Fibroblast of lung (primary cell): ENCODE measurements around the gene HRH3. TPM values are rescaled to one million over a fixed set of nuclear protein-coding genes. Genes with fewer than 3 reads are reported as not detected.

Experiments used
- DNase-seq, 2 donors: peaks; one replicate each; pipeline versions ENCODE4 v3.0.0 to v3.0.0-alpha.2; 2010; ENCODE audit warnings: low read depth in 2 of 2
- H2AFZ ChIP-seq: 2 replicates; pipeline ENCODE4 v1.5.1; 2012; ENCODE audit warnings: low read length, control low read depth, inconsistent platforms
- H3K27ac ChIP-seq: 2 replicates; pipeline ENCODE4 v1.5.1; 2011; ENCODE audit warnings: low read length, control low read depth; ENCODE audit not compliant: insufficient read depth
- H3K27me3 ChIP-seq: 2 replicates; pipeline ENCODE4 v1.5.1; 2011; ENCODE audit warnings: mild to moderate bottlenecking, low read length; ENCODE audit not compliant: control insufficient read depth, insufficient read depth
- H3K36me3 ChIP-seq: 2 replicates; pipeline ENCODE4 v1.5.1; 2011; ENCODE audit warnings: low read length; ENCODE audit not compliant: control insufficient read depth, insufficient read depth
- H3K4me1 ChIP-seq: 2 replicates; pipeline ENCODE4 v1.5.1; 2011; ENCODE audit warnings: low read length; ENCODE audit not compliant: control insufficient read depth, insufficient read depth; ENCODE audit errors: extremely low read depth
- H3K4me2 ChIP-seq: 2 replicates; pipeline ENCODE4 v1.5.1; 2011; ENCODE audit warnings: low read length, control low read depth; ENCODE audit not compliant: insufficient read depth; ENCODE audit errors: extremely low read depth
- H3K4me3 ChIP-seq, 4 experiments: fragments of 200-600 bp in 1 of 4; sonication (generic) in 1 of 4; replicated peaks in 1 of 4; 2 replicates each; pipeline ENCODE4 v1.5.1; 2011 to 2016; ENCODE audit warnings: low read length in 4 of 4, low read depth in 3 of 4, mild to moderate bottlenecking in 3 of 4, control low read depth in 2 of 4, inconsistent platforms in 1 of 4, mixed read lengths in 1 of 4; ENCODE audit not compliant: insufficient read depth in 1 of 4; ENCODE audit errors: control extremely low read depth in 1 of 4
- H3K79me2 ChIP-seq: 2 replicates; pipeline ENCODE4 v1.5.1; 2012; ENCODE audit warnings: mild to moderate bottlenecking, low read length, inconsistent platforms; ENCODE audit not compliant: control insufficient read depth, insufficient read depth
- H3K9ac ChIP-seq: 2 replicates; pipeline ENCODE4 v1.5.1; 2011; ENCODE audit warnings: mild to moderate bottlenecking, low read length, control low read depth; ENCODE audit not compliant: insufficient read depth
- H3K9me3 ChIP-seq: 2 replicates; pipeline ENCODE4 v1.5.1; 2012; ENCODE audit warnings: low read depth, low read length; ENCODE audit not compliant: control insufficient read depth, insufficient read depth
- H4K20me1 ChIP-seq: 2 replicates; pipeline ENCODE4 v1.5.1; 2011; ENCODE audit warnings: low read length; ENCODE audit not compliant: control insufficient read depth, insufficient read depth; ENCODE audit errors: extremely low read depth
- CTCF ChIP-seq, 2 donors: IDR thresholded peaks in 1 of 2; conservative IDR thresholded peaks in 1 of 2; 1 replicate in 1 of 2; 2 replicates in 1 of 2; pipeline ENCODE4 v1.5.1; 2011 to 2012; ENCODE audit warnings: low read length in 2 of 2, control low read depth in 1 of 2, inconsistent platforms in 1 of 2, low read depth in 1 of 2, mild to moderate bottlenecking in 1 of 2
- EZH2 ChIP-seq: IDR thresholded peaks from 2 replicates; pipeline ENCODE4 v1.5.1; 2012; ENCODE audit warnings: low read length, control low read depth, mild to moderate bottlenecking; ENCODE audit errors: missing control alignments
- polyA plus RNA-seq, 2 donors: library from polyadenylated mRNA; depleted of rRNA in 1 of 2; stranded (reverse) in 1 of 2; unstranded in 1 of 2; fragments of >200 nt; gene quantifications; 2 replicates each; pipeline ENCODE4 v1.2.1, GENCODE V29; 2011 to 2012; ENCODE audit warnings: missing spikeins in 1 of 2
- total RNA-seq: library from RNA; depleted of rRNA; stranded (reverse); fragments of >200 nt; gene quantifications from 2 replicates; pipeline ENCODE4 v1.2.1, GENCODE V29; 2014

The HRH3 gene
- total and polyA plus RNA-seq, 2 donors (not counting 1 experiment from before 2014, with no cell fraction given) = not detected

- Histone ChIP-seq H4K20me1 (peaks cover 3% of the 10 kb centered on the region), H3K4me3 (no peak overlapping the region)
- no peak for DNase-seq
Measured at GRCh38 chr20:62246431-62246830, 26.4 kb upstream of the HRH3 start.

GRCh38 chr20:62245911-62246280 is 25.8 kb upstream of the HRH3 start:
- no peaks in the 10 kb centered on the region for H3K9me3 ChIP-seq
- no peak overlapping the region for H3K27ac ChIP-seq
- TF ChIP-seq CTCF (conservative IDR thresholded peaks at IDR 0.05 in 1 of 2, IDR thresholded peaks at IDR 0.05 in 1 of 2; ENCODE audit: low read depth in 1 of 2, low read length in 2 of 2) (no peak), EZH2 (no peak)
- no peaks in the 10 kb centered on the region for H3K4me1 ChIP-seq
- no peak overlapping the region for H2AFZ ChIP-seq
- no peak for DNase-seq
- no peak overlapping the region for H3K9ac ChIP-seq
- no peak overlapping the region for H3K4me2 ChIP-seq
- no peak overlapping the region for H3K4me3 ChIP-seq
- peaks cover 3% of the 10 kb centered on the region for H4K20me1 ChIP-seq
- no peaks in the 10 kb centered on the region for H3K27me3 ChIP-seq
- H3K36me3 ChIP-seq = peaks cover 2% of the 10 kb centered on the region
- H3K79me2 ChIP-seq = peaks cover 11% of the 10 kb centered on the region

More at GRCh38 chr20:62246431-62246830, 26.4 kb upstream of the HRH3 start:
- peaks cover 9% of the 10 kb centered on the region for H3K79me2 ChIP-seq
- H3K4me2 ChIP-seq = no peak overlapping the region
- no peaks in the 10 kb centered on the region for H3K27me3 ChIP-seq
- no peak overlapping the region for H3K9ac ChIP-seq
- no peak overlapping the region for H2AFZ ChIP-seq
- TF ChIP-seq EZH2 = no peak
- TF ChIP-seq CTCF (conservative IDR thresholded peaks at IDR 0.05 in 1 of 2, IDR thresholded peaks at IDR 0.05 in 1 of 2; ENCODE audit: low read depth in 1 of 2, low read length in 2 of 2) = no peak
- H3K4me1 ChIP-seq = no peaks in the 10 kb centered on the region
- no peaks in the 10 kb centered on the region for H3K9me3 ChIP-seq
- H3K36me3 ChIP-seq = peaks cover 2% of the 10 kb centered on the region
- H3K27ac ChIP-seq = no peak overlapping the region

GRCh38 chr20:62244644-62245108 is 24.6 kb upstream of the HRH3 start:
- Histone ChIP-seq H3K4me1 (no peaks in the 10 kb centered on the region), H2AFZ (no peak overlapping the region), H3K4me3 (no peak overlapping the region), H3K27me3 (no peaks in the 10 kb centered on the region), H3K27ac (no peak overlapping the region), H3K79me2 (peaks cover 15% of the 10 kb centered on the region), H4K20me1 (peaks cover 3% of the 10 kb centered on the region), H3K9me3 (no peaks in the 10 kb centered on the region), H3K36me3 (peaks cover 2% of the 10 kb centered on the region), H3K4me2 (no peak overlapping the region), H3K9ac (no peak overlapping the region)
- no peak for TF ChIP-seq EZH2
- no peak for TF ChIP-seq CTCF (conservative IDR thresholded peaks at IDR 0.05 in 1 of 2, IDR thresholded peaks at IDR 0.05 in 1 of 2; ENCODE audit: low read depth in 1 of 2, low read length in 2 of 2)
- no peak for DNase-seq
